Naive thymus-derived CD4-positive, alpha-beta T cell (primary cell): Measurements from ENCODE around the gene RALGPS1. TPM values are rescaled to one million over a fixed set of nuclear protein-coding genes. Genes with fewer than 3 reads are reported as not detected.
A peak's percentile ranks its signal among the peaks of the same experiment; 100 is the strongest.

Source experiments
- ATAC-seq: fragments of 150-1000 bp; cut with Tn5 transposase; 2 replicates; pipeline ENCODE4 v1.10.0; 2021; ENCODE audit warnings: mild to moderate bottlenecking, moderate library complexity
- CTCF ChIA-PET: fragments of 350-600 bp; sonication (Branson Sonifier 250); formaldehyde crosslinking; loops from one replicate; lab custom pipeline; 2021; ENCODE audit warnings: antibody characterized with exemption; lab: Charles Lee
- POLR2A ChIA-PET: fragments of 350-600 bp; sonication (Branson Sonifier 250); formaldehyde crosslinking; loops from one replicate; lab custom pipeline; 2021; ENCODE audit warnings: antibody characterized with exemption, inconsistent platforms; lab: Charles Lee
- DNase-seq, 9 donors: peaks; one replicate each; pipeline versions ENCODE4 v3.0.0 to v3.0.0-alpha.2; 2020 to 2022; ENCODE audit warnings: mixed read lengths in 1 of 9
- H3K27ac ChIP-seq: one replicate; pipeline ENCODE4 v1.7.0; 2013; ENCODE audit warnings: mild to moderate bottlenecking, low read depth, low read length, moderate library complexity
- H3K27me3 ChIP-seq, 2 donors: one replicate each; pipeline ENCODE4 v1.7.0; 2013; ENCODE audit warnings: low read length in 2 of 2, mild to moderate bottlenecking in 2 of 2, moderate library complexity in 2 of 2; ENCODE audit not compliant: control insufficient read depth in 2 of 2, insufficient read depth in 2 of 2
- H3K36me3 ChIP-seq, 3 experiments: 1 replicate in 2 of 3; 2 replicates in 1 of 3; pipeline ENCODE4 v1.7.0; 2013; ENCODE audit warnings: low read length in 3 of 3, mild to moderate bottlenecking in 3 of 3, moderate library complexity in 1 of 3; ENCODE audit not compliant: insufficient read depth in 3 of 3, control insufficient read depth in 2 of 3
- H3K4me1 ChIP-seq, 2 donors: one replicate each; pipeline ENCODE4 v1.7.0; 2013; ENCODE audit warnings: low read length in 2 of 2, mild to moderate bottlenecking in 2 of 2, moderate library complexity in 1 of 2; ENCODE audit not compliant: control insufficient read depth in 2 of 2, insufficient read depth in 2 of 2
- H3K4me3 ChIP-seq: 2 replicates; pipeline ENCODE4 v1.7.0; 2013; ENCODE audit warnings: mild to moderate bottlenecking, low read length
- H3K9me3 ChIP-seq, 3 experiments: 1 replicate in 2 of 3; 2 replicates in 1 of 3; pipeline ENCODE4 v1.7.0; 2013; ENCODE audit warnings: low read length in 3 of 3; ENCODE audit not compliant: control insufficient read depth in 2 of 3
- H3K27ac Mint-ChIP-seq, 9 donors: one replicate each; pipeline ENCODE4 v1.8.0; 2020 to 2022; ENCODE audit warnings: mixed read lengths in 9 of 9, mild to moderate bottlenecking in 8 of 9, moderate library complexity in 5 of 9, inconsistent platforms in 2 of 9
- H3K27me3 Mint-ChIP-seq, 5 donors: one replicate each; pipeline ENCODE4 v1.8.0; 2021 to 2022; ENCODE audit warnings: mixed read lengths in 5 of 5, mild to moderate bottlenecking in 1 of 5
- H3K36me3 Mint-ChIP-seq, 5 donors: one replicate each; pipeline ENCODE4 v1.8.0; 2020 to 2022; ENCODE audit warnings: mixed read lengths in 5 of 5, mild to moderate bottlenecking in 3 of 5, inconsistent platforms in 1 of 5
- H3K4me1 Mint-ChIP-seq, 7 donors: one replicate each; pipeline ENCODE4 v1.8.0; 2020 to 2022; ENCODE audit warnings: mixed read lengths in 7 of 7, mild to moderate bottlenecking in 3 of 7, inconsistent platforms in 1 of 7
- H3K4me3 Mint-ChIP-seq, 10 donors: one replicate each; pipeline ENCODE4 v1.8.0; 2020 to 2022; ENCODE audit warnings: mild to moderate bottlenecking in 10 of 10, mixed read lengths in 10 of 10, moderate library complexity in 6 of 10, inconsistent platforms in 2 of 10
- H3K9me3 Mint-ChIP-seq, 11 donors: one replicate each; pipeline ENCODE4 v1.8.0; 2020 to 2022; ENCODE audit warnings: mixed read lengths in 11 of 11, mild to moderate bottlenecking in 4 of 11, inconsistent platforms in 1 of 11, moderate library complexity in 1 of 11
- intact Hi-C, 2 donors: fragments of 100-400 bp; cut with micrococcal nuclease; formaldehyde crosslinking; loops; one replicate each; pipeline ENCODE4 v1.15.1; 2023
- polyA plus RNA-seq, 2 donors: library from polyadenylated mRNA; unstranded; fragments of 300-500 nt; fragmentation: Illumina TruSeq; gene quantifications; one replicate each; pipeline ENCODE4 v1.2.3, GENCODE V29; 2021
- total RNA-seq, 6 experiments: library from RNA in 5 of 6; stranded (reverse) in 5 of 6; gene quantifications; 1 replicate in 5 of 6; 2 replicates in 1 of 6; pipeline ENCODE4 v1.2.3 and lab custom pipeline; 2021 to 2026

Gene RALGPS1
- total and polyA plus RNA-seq, 7 experiments from 2014 or later: 1.0 to 8.3 (median 4.1) TPM

DNA sequence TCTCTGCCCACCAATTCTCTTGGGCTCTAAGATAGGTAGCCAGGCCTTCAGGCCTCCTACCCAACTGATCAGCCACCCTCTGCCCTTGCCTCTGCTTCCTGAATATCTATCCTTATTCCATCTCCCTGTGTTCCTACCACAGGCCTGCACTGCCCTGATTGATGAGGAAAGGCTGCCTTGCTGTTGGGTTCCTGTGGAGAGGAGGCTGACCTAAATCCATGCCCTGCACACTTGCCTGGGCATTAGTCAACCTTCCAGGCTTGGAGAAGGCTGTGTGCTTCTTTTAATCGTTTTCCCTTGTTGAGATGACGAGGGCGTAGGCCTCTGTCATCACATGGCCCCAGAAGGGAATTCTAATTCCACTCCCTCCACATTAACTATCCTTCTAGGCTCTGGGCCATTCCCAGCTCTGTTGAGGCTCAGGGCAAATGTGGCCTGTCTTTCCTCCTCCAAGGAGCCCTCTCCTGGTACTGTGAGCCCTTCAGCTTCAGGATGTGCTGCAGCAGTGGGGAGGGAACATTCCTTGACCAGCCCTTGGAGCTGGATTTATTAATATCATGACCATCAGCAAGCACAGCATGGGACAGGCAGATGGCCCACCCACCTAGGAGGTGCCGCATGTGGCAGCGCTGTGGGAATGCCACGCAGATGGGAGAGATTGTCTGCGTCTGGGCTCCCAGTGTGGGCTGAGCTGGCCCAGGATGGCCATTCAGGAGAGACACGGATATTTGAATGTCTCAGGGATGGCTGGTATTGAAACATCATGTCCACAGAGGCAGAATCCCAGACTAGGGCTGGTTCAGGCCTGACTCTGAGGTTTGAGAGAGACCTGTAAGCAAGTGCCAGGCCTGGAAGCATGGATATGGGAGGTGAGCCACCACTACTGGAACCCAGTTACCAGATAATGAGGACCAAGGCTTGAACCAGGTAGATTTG is 166.9 kb downstream of the RALGPS1 start:
- POLR2A ChIA-PET: no interaction called here
- ATAC-seq (no peak), DNase-seq (no peak)
- Mint-ChIP-seq H3K36me3 (peaks cover 0 to 12% (median 0%) of the 10 kb centered on the region in 5 donors), H3K9me3 (no peaks in the 10 kb centered on the region), H3K27ac (no peak overlapping the region), H3K4me3 (no peak overlapping the region), H3K27me3 (peaks cover 0 to 32% (median 8%) of the 10 kb centered on the region in 5 donors), H3K4me1 (peaks cover 7 to 27% (median 12%) of the 10 kb centered on the region in 7 donors)
- intact Hi-C loops: no loop called here
- no peaks in the 10 kb centered on the region for H3K27me3 ChIP-seq
- peaks cover 0 to 10% of the 10 kb centered on the region in 2 donors for H3K4me1 ChIP-seq
- CTCF ChIA-PET: no interaction called here
- no peaks in the 10 kb centered on the region for H3K9me3 ChIP-seq
- H3K36me3 ChIP-seq: no peaks in the 10 kb centered on the region
- H3K27ac ChIP-seq: no peak overlapping the region
- H3K4me3 ChIP-seq: no peak overlapping the region

DNA sequence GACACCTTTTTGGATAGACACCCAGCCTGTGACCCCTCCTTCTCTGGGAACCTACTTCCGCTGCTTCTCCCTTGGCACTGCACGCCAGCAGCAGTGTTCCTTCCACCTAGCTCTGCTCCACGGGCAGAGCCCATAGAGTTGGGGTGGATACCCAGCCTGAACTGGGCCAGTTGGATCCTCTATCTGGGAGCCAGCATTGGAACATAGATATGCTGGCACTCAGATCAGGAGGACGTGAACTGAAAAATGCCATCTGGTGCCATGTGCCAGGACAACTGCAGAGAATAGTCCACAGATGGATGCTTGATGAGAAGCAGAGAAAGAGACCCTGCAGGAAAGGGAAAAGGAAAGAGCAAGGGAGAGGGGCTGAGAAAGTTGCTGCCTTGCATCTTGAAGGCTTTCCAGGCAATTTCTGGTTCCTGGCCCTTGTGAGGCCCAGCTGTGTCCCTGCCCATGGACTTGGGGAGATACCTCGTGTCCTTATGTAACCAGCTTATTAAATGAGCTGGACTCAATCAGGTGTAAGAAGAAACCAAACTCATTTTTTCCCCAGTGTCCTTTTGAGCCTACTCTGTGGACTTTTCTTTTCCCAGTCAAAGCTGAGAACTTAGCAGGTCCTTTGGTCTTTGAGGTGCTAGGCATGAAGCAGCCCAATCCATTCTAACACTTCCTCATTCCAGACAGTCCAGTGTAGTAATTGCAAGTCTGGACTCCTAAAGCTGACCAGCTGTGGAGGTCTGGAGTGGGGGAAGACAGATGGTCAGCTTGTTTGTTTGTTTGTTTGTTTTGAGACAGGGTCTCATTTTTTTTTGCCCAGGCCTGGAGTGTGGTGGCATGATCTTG is 168.8 kb downstream of the RALGPS1 start:
- H3K4me3 Mint-ChIP-seq: no peak overlapping the region
- Histone ChIP-seq H3K27ac (no peak overlapping the region), H3K4me1 (peaks cover 0 to 10% of the 10 kb centered on the region in 2 donors), H3K4me3 (no peak overlapping the region), H3K9me3 (no peaks in the 10 kb centered on the region), H3K36me3 (no peaks in the 10 kb centered on the region), H3K27me3 (no peaks in the 10 kb centered on the region)
- intact Hi-C loops: no loop called here
- H3K27ac Mint-ChIP-seq: no peak overlapping the region
- ATAC-seq (no peak), DNase-seq (no peak)
- ChIA-PET CTCF (no interaction called here), POLR2A (no interaction called here)
- no peaks in the 10 kb centered on the region for H3K9me3 Mint-ChIP-seq
- H3K36me3 Mint-ChIP-seq: peaks cover 0 to 16% (median 7%) of the 10 kb centered on the region in 5 donors
- peaks cover 7 to 27% (median 12%) of the 10 kb centered on the region in 7 donors for H3K4me1 Mint-ChIP-seq
- peaks cover 0 to 21% (median 11%) of the 10 kb centered on the region in 5 donors for H3K27me3 Mint-ChIP-seq

DNA sequence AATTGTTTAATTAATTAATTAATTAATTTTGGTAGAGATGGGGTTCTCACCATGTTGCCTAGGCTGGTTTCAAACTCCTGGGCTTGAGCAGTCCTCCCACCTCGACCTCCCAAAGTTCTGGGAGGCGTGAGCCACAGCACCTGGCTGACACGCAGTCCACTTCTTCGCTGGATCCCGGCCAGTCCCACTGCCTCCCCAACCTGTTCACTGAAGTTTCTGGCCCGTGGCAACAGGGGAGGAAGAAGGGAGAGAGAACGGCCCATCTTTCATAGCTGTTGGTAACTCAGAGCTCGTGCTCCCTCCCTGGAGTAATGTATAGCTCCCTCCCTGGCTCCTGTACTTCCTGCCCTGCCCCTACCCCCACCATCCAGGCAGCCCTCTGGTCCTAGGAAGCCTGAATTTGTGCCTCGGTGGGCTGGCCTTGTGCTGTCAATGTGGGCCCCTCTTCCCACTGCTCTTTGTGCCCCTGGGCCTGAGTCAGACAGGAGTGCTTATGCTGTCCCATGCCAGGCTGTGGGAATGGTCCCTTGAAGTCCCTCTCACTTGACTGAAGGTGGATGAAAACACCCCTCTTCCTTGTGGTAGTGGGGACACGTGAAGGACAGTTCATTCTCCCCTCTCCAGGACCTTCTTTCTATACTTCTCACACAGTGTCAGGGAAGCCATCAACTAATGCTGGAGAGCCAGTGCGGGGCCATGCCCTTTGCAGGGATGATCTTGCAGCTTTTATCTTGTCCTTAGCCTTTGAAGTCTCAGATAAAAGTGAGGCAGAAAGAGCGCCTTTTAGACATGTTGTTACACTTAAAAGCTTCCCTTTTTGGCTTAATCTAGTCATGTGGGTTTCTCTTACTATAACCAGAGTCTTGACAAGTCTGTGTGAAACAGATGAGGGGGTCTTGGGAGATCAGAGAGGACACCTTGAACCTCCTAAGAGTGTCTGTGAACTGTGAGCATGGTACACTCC is 169.8 kb downstream of the RALGPS1 start:
- no peaks in the 10 kb centered on the region for H3K27me3 ChIP-seq
- ChIA-PET CTCF (no interaction called here), POLR2A (no interaction called here)
- Mint-ChIP-seq H3K4me3 (peak overlapping the region in 2 of 10 donors; percentile 27 to 30), H3K9me3 (no peaks in the 10 kb centered on the region), H3K4me1 (peaks cover 7 to 27% (median 12%) of the 10 kb centered on the region in 7 donors), H3K27ac (no peak overlapping the region), H3K27me3 (peaks cover 0 to 17% (median 11%) of the 10 kb centered on the region in 5 donors), H3K36me3 (peaks cover 0 to 13% (median 8%) of the 10 kb centered on the region in 5 donors)
- no peaks in the 10 kb centered on the region for H3K36me3 ChIP-seq
- DNase-seq: peak in 5 of 9 donors; percentile 2 to 29 (median 12)
- H3K4me1 ChIP-seq: peaks cover 0 to 10% of the 10 kb centered on the region in 2 donors
- no peaks in the 10 kb centered on the region for H3K9me3 ChIP-seq
- no peak overlapping the region for H3K4me3 ChIP-seq
- ATAC-seq: peak; percentile 18
- no peak overlapping the region for H3K27ac ChIP-seq
- intact Hi-C loops: no loop called here

DNA sequence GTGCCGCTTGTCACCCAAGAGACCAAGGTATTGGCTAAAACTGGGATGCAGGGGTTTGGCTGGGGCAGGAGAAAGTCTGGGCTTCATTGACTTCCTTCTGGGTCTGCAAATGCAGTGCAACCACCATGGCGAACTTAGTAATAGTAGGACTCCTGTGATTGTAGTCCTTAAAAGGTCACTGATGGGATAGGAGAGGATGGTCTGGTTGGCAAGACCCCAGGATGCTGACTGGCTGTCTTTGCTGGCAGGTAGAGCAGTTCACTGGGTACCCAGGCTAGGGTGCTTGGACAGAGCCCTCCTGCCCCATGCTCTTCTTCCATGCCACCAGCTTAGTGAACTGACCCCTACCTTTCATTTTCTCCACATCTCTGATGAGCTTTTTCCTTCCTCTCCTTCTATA is 170.6 kb downstream of the RALGPS1 start:
- Mint-ChIP-seq H3K27ac (no peak overlapping the region), H3K4me1 (peaks cover 7 to 27% (median 12%) of the 10 kb centered on the region in 7 donors), H3K36me3 (peaks cover 0 to 10% (median 3%) of the 10 kb centered on the region in 5 donors), H3K27me3 (peaks cover 0 to 17% (median 10%) of the 10 kb centered on the region in 5 donors), H3K4me3 (no peak overlapping the region), H3K9me3 (no peaks in the 10 kb centered on the region)
- H3K27me3 ChIP-seq: no peaks in the 10 kb centered on the region
- H3K9me3 ChIP-seq: no peaks in the 10 kb centered on the region
- DNase-seq (no peak), ATAC-seq (no peak)
- ChIA-PET CTCF (no interaction called here), POLR2A (interaction anchor here (0.6 kb wide), 1 partner anchor 112 kb away, joined by 3 read pairs; no protein-coding TSS in a partner anchor)
- intact Hi-C loops: no loop called here
- no peak overlapping the region for H3K4me3 ChIP-seq
- no peaks in the 10 kb centered on the region for H3K36me3 ChIP-seq
- H3K27ac ChIP-seq: no peak overlapping the region
- H3K4me1 ChIP-seq: peaks cover 0 to 10% of the 10 kb centered on the region in 2 donors

DNA sequence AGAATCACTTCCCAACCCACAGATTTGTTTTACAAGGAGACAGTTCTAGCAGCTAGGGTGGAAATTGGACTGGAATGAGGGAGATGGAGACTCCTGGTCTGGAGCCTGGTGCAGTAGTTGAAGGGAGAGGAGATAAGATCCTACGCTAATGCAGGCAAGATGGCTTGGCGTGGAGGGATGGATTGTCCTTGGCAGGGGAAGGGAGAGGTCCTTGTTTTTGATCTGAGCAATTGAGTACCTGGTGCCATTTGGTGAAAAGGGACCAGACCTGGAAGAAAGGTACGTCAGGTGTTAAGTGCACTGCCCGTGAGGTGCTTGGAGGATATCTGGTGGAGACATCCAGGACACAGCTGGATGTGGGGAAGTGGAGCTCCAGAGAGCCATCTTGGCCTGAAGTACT is 172.2 kb downstream of the RALGPS1 start:
- POLR2A ChIA-PET: no interaction called here
- no peak overlapping the region for H3K27ac Mint-ChIP-seq

GRCh38 chr9:127087411-127087810 is 172.8 kb downstream of the RALGPS1 start:
- Histone ChIP-seq H3K27me3 (no peaks in the 10 kb centered on the region), H3K36me3 (no peaks in the 10 kb centered on the region), H3K4me1 (peaks cover 0 to 10% of the 10 kb centered on the region in 2 donors), H3K27ac (no peak overlapping the region), H3K4me3 (no peak overlapping the region), H3K9me3 (no peaks in the 10 kb centered on the region)
- peaks cover 7 to 27% (median 12%) of the 10 kb centered on the region in 7 donors for H3K4me1 Mint-ChIP-seq
- no peak for ATAC-seq
- DNase-seq: no peak
- ChIA-PET CTCF (no interaction called here), POLR2A (no interaction called here)
- H3K4me3 Mint-ChIP-seq: no peak overlapping the region
- peaks cover 0 to 10% (median 3%) of the 10 kb centered on the region in 5 donors for H3K36me3 Mint-ChIP-seq
- H3K27me3 Mint-ChIP-seq: peaks cover 0 to 17% (median 7%) of the 10 kb centered on the region in 5 donors
- H3K27ac Mint-ChIP-seq: no peak overlapping the region
- intact Hi-C loops: no loop called here
- H3K9me3 Mint-ChIP-seq: no peaks in the 10 kb centered on the region

More for the DNA sequence above, 172.2 kb downstream of the RALGPS1 start:
- Mint-ChIP-seq H3K4me3 (no peak overlapping the region), H3K36me3 (peaks cover 0 to 10% (median 3%) of the 10 kb centered on the region in 5 donors), H3K9me3 (no peaks in the 10 kb centered on the region), H3K4me1 (peaks cover 7 to 27% (median 12%) of the 10 kb centered on the region in 7 donors), H3K27me3 (peaks cover 0 to 17% (median 7%) of the 10 kb centered on the region in 5 donors)
- CTCF ChIA-PET: no interaction called here
- DNase-seq (no peak), ATAC-seq (no peak)
- Histone ChIP-seq H3K9me3 (no peaks in the 10 kb centered on the region), H3K36me3 (no peaks in the 10 kb centered on the region), H3K4me1 (peaks cover 0 to 10% of the 10 kb centered on the region in 2 donors), H3K27ac (no peak overlapping the region), H3K27me3 (no peaks in the 10 kb centered on the region), H3K4me3 (no peak overlapping the region)
- intact Hi-C loops: no loop called here
